WTC11 (cell line): ENCODE data around the gene VTA1. TPM values are rescaled to one million over a fixed set of nuclear protein-coding genes. Genes with fewer than 3 reads are reported as not detected.

Experiments used
- ATAC-seq: fragments of 200-7000 bp; cut with Tn5 transposase; 2 replicates; pipeline ENCODE4 v1.10.0; 2021; ENCODE audit warnings: mild to moderate bottlenecking, moderate library complexity
- CTCF ChIA-PET: fragments of 300-600 bp; sonication (Branson Sonifier 250); formaldehyde crosslinking; loops from one replicate; lab custom pipeline; 2021; ENCODE audit warnings: antibody characterized with exemption; lab: Charles Lee
- POLR2A ChIA-PET: fragments of 350-600 bp; sonication (Branson Sonifier 250); formaldehyde crosslinking; loops from one replicate; lab custom pipeline; 2021; ENCODE audit warnings: antibody characterized with exemption; lab: Charles Lee
- DNase-seq: peaks from one replicate; pipeline ENCODE4 v3.0.0; 2021; ENCODE audit warnings: low spot score
- H3K27ac Mint-ChIP-seq: 2 replicates; pipeline ENCODE4 v1.8.0; 2021; ENCODE audit warnings: mixed read lengths
- H3K27me3 Mint-ChIP-seq: 2 replicates; pipeline ENCODE4 v1.8.0; 2021; ENCODE audit warnings: low read depth, mild to moderate bottlenecking, moderate library complexity, mixed read lengths
- H3K36me3 Mint-ChIP-seq: 2 replicates; pipeline ENCODE4 v1.8.0; 2021; ENCODE audit warnings: mixed read lengths
- H3K4me1 Mint-ChIP-seq: 2 replicates; pipeline ENCODE4 v1.8.0; 2022; ENCODE audit warnings: mixed read lengths
- H3K4me3 Mint-ChIP-seq: 2 replicates; pipeline ENCODE4 v1.8.0; 2021; ENCODE audit warnings: mild to moderate bottlenecking, moderate library complexity, mixed read lengths
- H3K9me3 Mint-ChIP-seq: 2 replicates; pipeline ENCODE4 v1.8.0; 2021; ENCODE audit warnings: mixed read lengths
- CREB1 ChIP-seq: sonication (generic); formaldehyde crosslinking; IDR thresholded peaks from 2 replicates; pipeline ENCODE4 v1.8.0; 2023; ENCODE audit warnings: mild to moderate bottlenecking, missing genetic modification reagents
- CREM ChIP-seq: sonication (generic); formaldehyde crosslinking; IDR thresholded peaks from 2 replicates; pipeline ENCODE4 v1.8.1; 2022; ENCODE audit warnings: mild to moderate bottlenecking, missing genetic modification reagents, moderate library complexity
- GRHL2 ChIP-seq: fragments of 250-450 bp; sonication (Bioruptor Pico); IDR thresholded peaks from 2 replicates; pipeline ENCODE4 v1.8.0; 2022; ENCODE audit warnings: mild to moderate bottlenecking, moderate library complexity; ENCODE audit not compliant: insufficient replicate concordance, severe bottlenecking
- HMGA2 ChIP-seq: fragments of 250-450 bp; sonication (Bioruptor Pico); IDR thresholded peaks from 2 replicates; pipeline ENCODE4 v1.4.0; 2021; ENCODE audit warnings: mild to moderate bottlenecking, moderate library complexity
- JUN ChIP-seq: sonication (generic); formaldehyde crosslinking; IDR thresholded peaks from 2 replicates; pipeline ENCODE4 v1.8.0; 2023; ENCODE audit warnings: mild to moderate bottlenecking, missing genetic modification reagents
- MXD4 ChIP-seq: fragments of 250-450 bp; sonication (Bioruptor Pico); IDR thresholded peaks from 2 replicates; pipeline ENCODE4 v1.8.0; 2021; ENCODE audit warnings: mild to moderate bottlenecking, moderate library complexity, borderline replicate concordance
- NFYB ChIP-seq: sonication (generic); formaldehyde crosslinking; conservative IDR thresholded peaks from 2 replicates; pipeline ENCODE4 v1.8.0; 2022; ENCODE audit warnings: low read depth, missing genetic modification reagents
- RORB ChIP-seq: fragments of 250-450 bp; sonication (Bioruptor Pico); IDR thresholded peaks from 2 replicates; pipeline ENCODE4 v1.9.0; 2021; ENCODE audit warnings: mild to moderate bottlenecking
- TP53 ChIP-seq: sonication (generic); formaldehyde crosslinking; IDR thresholded peaks from 2 replicates; pipeline ENCODE4 v1.8.1; 2023; ENCODE audit warnings: mild to moderate bottlenecking, missing genetic modification reagents
- ZNF138 ChIP-seq: sonication (generic); formaldehyde crosslinking; conservative IDR thresholded peaks from 2 replicates; pipeline ENCODE4 v1.8.1; 2022; ENCODE audit warnings: mild to moderate bottlenecking, moderate library complexity, missing genetic modification reagents
- ZNF317 ChIP-seq: sonication (generic); formaldehyde crosslinking; IDR thresholded peaks from 2 replicates; pipeline ENCODE4 v1.8.1; 2023; ENCODE audit warnings: low read depth, mild to moderate bottlenecking, moderate library complexity, missing genetic modification reagents, borderline replicate concordance
- ZNF416 ChIP-seq: fragments of 250-450 bp; sonication (Bioruptor Pico); IDR thresholded peaks from 2 replicates; pipeline ENCODE4 v1.9.0; 2021; ENCODE audit warnings: mild to moderate bottlenecking, inconsistent platforms
- ZNF423 ChIP-seq: fragments of 250-450 bp; sonication (Bioruptor Pico); IDR thresholded peaks from 2 replicates; pipeline ENCODE4 v2.1.2; 2022; ENCODE audit warnings: mild to moderate bottlenecking, moderate library complexity
- total RNA-seq: library from RNA; stranded (reverse); gene quantifications from 3 replicates; pipeline ENCODE4 v1.2.3, GENCODE V29; 2021
- TF ChIP-seq, protein P1 (sequence below): sonication (generic); formaldehyde crosslinking; IDR thresholded peaks from 2 replicates; pipeline ENCODE4 v1.8.1; 2022; ENCODE audit warnings: mild to moderate bottlenecking, missing genetic modification reagents, moderate library complexity, borderline replicate concordance
- TF ChIP-seq, protein P2 (sequence below): sonication (generic); formaldehyde crosslinking; IDR thresholded peaks from 2 replicates; pipeline ENCODE4 v1.8.0; 2023; ENCODE audit warnings: missing genetic modification reagents, mild to moderate bottlenecking, borderline replicate concordance
- TF ChIP-seq, protein P3 (sequence below): fragments of 250-450 bp; sonication (Bioruptor Pico); IDR thresholded peaks from 2 replicates; pipeline ENCODE4 v1.9.0; 2021; ENCODE audit warnings: mild to moderate bottlenecking
- TF ChIP-seq, protein P4 (sequence below): sonication (generic); formaldehyde crosslinking; IDR thresholded peaks from 2 replicates; pipeline ENCODE4 v1.8.1; 2023; ENCODE audit warnings: mild to moderate bottlenecking, missing genetic modification reagents, moderate library complexity
- TF ChIP-seq, protein P5 (sequence below): sonication (generic); formaldehyde crosslinking; IDR thresholded peaks from 2 replicates; pipeline ENCODE4 v1.8.1; 2023; ENCODE audit warnings: mild to moderate bottlenecking, missing genetic modification reagents, moderate library complexity

VTA1 gene
- total RNA-seq, 1 experiment from 2014 or later: 55.4 TPM

DNA sequence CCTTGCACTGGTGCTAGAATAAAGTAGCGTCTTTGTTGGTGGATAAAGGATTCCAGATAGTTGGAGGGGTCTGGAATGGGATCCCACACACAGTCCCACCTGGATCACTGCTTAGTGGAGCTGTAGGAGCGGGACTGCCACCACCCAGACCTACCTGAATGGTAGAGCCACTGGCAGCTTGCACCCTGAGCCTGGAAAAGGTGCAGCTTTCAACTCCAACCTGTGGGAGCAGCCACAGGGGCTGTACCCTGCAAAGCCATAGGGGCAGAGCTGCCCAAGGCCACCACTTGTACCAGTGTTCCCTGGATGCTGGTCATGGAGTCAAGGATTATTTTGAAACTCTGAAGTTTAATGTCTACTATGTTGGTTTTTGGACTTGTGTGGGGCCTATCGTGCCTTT is 26.9 kb downstream of the VTA1 start (continued):
- TF ChIP-seq, protein P1, sequence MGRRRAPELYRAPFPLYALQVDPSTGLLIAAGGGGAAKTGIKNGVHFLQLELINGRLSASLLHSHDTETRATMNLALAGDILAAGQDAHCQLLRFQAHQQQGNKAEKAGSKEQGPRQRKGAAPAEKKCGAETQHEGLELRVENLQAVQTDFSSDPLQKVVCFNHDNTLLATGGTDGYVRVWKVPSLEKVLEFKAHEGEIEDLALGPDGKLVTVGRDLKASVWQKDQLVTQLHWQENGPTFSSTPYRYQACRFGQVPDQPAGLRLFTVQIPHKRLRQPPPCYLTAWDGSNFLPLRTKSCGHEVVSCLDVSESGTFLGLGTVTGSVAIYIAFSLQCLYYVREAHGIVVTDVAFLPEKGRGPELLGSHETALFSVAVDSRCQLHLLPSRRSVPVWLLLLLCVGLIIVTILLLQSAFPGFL (CRISPR knock-in tag): no peak
- TF ChIP-seq RORB: no peak
- TF ChIP-seq CREM (CRISPR knock-in tag): no peak
- no peak for TF ChIP-seq ZNF416 (CRISPR knock-in tag)
- TF ChIP-seq, protein P2, sequence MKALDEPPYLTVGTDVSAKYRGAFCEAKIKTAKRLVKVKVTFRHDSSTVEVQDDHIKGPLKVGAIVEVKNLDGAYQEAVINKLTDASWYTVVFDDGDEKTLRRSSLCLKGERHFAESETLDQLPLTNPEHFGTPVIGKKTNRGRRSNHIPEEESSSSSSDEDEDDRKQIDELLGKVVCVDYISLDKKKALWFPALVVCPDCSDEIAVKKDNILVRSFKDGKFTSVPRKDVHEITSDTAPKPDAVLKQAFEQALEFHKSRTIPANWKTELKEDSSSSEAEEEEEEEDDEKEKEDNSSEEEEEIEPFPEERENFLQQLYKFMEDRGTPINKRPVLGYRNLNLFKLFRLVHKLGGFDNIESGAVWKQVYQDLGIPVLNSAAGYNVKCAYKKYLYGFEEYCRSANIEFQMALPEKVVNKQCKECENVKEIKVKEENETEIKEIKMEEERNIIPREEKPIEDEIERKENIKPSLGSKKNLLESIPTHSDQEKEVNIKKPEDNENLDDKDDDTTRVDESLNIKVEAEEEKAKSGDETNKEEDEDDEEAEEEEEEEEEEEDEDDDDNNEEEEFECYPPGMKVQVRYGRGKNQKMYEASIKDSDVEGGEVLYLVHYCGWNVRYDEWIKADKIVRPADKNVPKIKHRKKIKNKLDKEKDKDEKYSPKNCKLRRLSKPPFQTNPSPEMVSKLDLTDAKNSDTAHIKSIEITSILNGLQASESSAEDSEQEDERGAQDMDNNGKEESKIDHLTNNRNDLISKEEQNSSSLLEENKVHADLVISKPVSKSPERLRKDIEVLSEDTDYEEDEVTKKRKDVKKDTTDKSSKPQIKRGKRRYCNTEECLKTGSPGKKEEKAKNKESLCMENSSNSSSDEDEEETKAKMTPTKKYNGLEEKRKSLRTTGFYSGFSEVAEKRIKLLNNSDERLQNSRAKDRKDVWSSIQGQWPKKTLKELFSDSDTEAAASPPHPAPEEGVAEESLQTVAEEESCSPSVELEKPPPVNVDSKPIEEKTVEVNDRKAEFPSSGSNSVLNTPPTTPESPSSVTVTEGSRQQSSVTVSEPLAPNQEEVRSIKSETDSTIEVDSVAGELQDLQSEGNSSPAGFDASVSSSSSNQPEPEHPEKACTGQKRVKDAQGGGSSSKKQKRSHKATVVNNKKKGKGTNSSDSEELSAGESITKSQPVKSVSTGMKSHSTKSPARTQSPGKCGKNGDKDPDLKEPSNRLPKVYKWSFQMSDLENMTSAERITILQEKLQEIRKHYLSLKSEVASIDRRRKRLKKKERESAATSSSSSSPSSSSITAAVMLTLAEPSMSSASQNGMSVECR (CRISPR knock-in tag): no peak
- TF ChIP-seq, protein P3, sequence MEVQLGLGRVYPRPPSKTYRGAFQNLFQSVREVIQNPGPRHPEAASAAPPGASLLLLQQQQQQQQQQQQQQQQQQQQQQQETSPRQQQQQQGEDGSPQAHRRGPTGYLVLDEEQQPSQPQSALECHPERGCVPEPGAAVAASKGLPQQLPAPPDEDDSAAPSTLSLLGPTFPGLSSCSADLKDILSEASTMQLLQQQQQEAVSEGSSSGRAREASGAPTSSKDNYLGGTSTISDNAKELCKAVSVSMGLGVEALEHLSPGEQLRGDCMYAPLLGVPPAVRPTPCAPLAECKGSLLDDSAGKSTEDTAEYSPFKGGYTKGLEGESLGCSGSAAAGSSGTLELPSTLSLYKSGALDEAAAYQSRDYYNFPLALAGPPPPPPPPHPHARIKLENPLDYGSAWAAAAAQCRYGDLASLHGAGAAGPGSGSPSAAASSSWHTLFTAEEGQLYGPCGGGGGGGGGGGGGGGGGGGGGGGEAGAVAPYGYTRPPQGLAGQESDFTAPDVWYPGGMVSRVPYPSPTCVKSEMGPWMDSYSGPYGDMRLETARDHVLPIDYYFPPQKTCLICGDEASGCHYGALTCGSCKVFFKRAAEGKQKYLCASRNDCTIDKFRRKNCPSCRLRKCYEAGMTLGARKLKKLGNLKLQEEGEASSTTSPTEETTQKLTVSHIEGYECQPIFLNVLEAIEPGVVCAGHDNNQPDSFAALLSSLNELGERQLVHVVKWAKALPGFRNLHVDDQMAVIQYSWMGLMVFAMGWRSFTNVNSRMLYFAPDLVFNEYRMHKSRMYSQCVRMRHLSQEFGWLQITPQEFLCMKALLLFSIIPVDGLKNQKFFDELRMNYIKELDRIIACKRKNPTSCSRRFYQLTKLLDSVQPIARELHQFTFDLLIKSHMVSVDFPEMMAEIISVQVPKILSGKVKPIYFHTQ (CRISPR knock-in tag): no peak
- TF ChIP-seq, protein P4, sequence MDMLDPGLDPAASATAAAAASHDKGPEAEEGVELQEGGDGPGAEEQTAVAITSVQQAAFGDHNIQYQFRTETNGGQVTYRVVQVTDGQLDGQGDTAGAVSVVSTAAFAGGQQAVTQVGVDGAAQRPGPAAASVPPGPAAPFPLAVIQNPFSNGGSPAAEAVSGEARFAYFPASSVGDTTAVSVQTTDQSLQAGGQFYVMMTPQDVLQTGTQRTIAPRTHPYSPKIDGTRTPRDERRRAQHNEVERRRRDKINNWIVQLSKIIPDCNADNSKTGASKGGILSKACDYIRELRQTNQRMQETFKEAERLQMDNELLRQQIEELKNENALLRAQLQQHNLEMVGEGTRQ (CRISPR knock-in tag): no peak
- TF ChIP-seq, protein P5, sequence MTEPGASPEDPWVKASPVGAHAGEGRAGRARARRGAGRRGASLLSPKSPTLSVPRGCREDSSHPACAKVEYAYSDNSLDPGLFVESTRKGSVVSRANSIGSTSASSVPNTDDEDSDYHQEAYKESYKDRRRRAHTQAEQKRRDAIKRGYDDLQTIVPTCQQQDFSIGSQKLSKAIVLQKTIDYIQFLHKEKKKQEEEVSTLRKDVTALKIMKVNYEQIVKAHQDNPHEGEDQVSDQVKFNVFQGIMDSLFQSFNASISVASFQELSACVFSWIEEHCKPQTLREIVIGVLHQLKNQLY (CRISPR knock-in tag): no peak
- no peak for TF ChIP-seq ZNF423 (CRISPR knock-in tag)
- TF ChIP-seq ZNF317 (CRISPR knock-in tag): no peak
- no peak for TF ChIP-seq NFYB
- no peak for TF ChIP-seq GRHL2 (CRISPR knock-in tag)
- TF ChIP-seq, all 79 proteins: peak for 0

DNA sequence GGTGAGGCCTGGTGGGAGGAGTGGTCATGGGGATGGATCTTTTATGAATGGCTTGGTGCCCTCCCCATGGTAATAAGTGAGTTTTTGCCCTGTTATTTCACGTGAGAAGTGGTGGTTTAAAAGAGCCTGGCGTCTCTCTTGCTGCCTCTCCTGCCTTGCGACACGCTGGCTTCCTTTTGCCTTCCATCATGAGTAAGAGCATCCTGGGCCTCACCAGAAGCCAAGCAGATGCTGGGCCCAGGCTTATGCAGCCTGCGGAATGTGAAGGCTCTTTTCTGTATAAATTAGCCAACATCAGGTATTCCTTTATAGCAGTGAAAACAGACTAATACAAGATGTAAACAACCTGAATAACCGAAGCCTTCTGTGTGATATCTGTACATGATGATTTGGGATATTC is 27.6 kb downstream of the VTA1 start:
- Mint-ChIP-seq H3K9me3 (no peaks in the 10 kb centered on the region), H3K27ac (no peak overlapping the region; the same call in 1 of the 2 replicates), H3K36me3 (peaks cover 36% of the 10 kb centered on the region), H3K27me3 (no peaks in the 10 kb centered on the region), H3K4me1 (no peaks in the 10 kb centered on the region), H3K4me3 (no peak overlapping the region)
- ChIA-PET POLR2A (no interaction called here), CTCF (no interaction called here)
- DNase-seq: no peak
- no peak for ATAC-seq
- TF ChIP-seq TP53 (no peak), CREB1 (CRISPR knock-in tag) (no peak), NFYB (no peak), JUN (CRISPR knock-in tag) (no peak), HMGA2 (CRISPR knock-in tag) (no peak), MXD4 (CRISPR knock-in tag) (no peak), ZNF138 (no peak)
